Prostate gland (tissue), 2 donors: ENCODE measurements around the gene SRRM2.

Source experiments
- POLR2A ChIP-seq: fragments of 450-650 bp; IDR thresholded peaks from one replicate; pipeline ENCODE4 v1.6.1; 2016; ENCODE audit warnings: antibody characterized with exemption, mild to moderate bottlenecking
- POLR2AphosphoS5 ChIP-seq: sonication (generic); formaldehyde crosslinking; IDR thresholded peaks from one replicate; pipeline ENCODE4 v1.6.1; 2017; ENCODE audit warnings: antibody characterized with exemption
- TF ChIP-seq, protein P1 (sequence below), 4 experiments: fragments of 200-600 bp in 2 of 4; fragments of 450-650 bp in 2 of 4; sonication (generic) in 2 of 4; IDR thresholded peaks; 1 replicate in 3 of 4; 2 replicates in 1 of 4; pipeline ENCODE4 v1.5.1; 2016 to 2019; ENCODE audit warnings: antibody characterized with exemption in 4 of 4, mild to moderate bottlenecking in 2 of 4, moderate library complexity in 2 of 4

DNA sequence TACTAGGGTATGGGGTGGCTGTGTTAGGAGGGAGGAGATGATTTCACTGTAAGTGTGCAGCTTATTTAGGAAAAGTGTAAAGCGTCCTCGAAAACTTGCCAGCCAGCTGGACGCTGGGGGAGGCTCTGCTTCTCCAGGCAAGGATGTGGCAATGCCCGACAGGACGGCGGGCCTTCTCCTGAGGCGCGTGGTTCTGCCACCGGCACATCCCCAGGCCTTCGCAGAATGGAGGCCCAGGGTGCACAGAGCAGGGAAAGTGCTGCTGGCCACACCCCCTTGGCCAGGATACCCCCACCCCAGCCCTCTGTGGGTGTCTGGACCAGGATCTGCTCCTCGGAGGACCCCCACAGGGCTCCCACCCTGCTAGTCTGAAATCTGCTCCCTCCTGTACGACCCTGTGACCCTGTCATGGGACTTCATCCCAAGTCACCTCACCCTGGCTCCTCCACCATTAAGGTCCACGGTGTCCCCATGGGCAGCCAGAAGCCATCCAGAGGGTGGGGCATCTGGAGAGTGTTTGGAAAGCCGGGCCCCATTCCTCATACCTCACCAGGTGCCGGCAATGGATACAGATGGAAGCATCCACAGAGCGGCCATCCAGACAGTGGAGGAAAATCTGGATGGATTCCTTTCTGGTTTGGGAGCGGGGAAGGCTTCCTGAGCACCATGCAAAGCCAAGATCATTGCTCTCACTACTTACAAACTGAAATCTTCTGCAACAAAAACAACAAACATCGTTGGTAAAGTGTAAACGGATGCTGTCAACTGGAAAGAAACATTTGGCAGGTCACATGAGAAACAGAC is 9.2 kb upstream of the SRRM2 start:
- TF ChIP-seq, protein P1, sequence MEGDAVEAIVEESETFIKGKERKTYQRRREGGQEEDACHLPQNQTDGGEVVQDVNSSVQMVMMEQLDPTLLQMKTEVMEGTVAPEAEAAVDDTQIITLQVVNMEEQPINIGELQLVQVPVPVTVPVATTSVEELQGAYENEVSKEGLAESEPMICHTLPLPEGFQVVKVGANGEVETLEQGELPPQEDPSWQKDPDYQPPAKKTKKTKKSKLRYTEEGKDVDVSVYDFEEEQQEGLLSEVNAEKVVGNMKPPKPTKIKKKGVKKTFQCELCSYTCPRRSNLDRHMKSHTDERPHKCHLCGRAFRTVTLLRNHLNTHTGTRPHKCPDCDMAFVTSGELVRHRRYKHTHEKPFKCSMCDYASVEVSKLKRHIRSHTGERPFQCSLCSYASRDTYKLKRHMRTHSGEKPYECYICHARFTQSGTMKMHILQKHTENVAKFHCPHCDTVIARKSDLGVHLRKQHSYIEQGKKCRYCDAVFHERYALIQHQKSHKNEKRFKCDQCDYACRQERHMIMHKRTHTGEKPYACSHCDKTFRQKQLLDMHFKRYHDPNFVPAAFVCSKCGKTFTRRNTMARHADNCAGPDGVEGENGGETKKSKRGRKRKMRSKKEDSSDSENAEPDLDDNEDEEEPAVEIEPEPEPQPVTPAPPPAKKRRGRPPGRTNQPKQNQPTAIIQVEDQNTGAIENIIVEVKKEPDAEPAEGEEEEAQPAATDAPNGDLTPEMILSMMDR (IDR thresholded peaks at IDR 0.05) = no peak
- TF ChIP-seq POLR2A = no peak
- TF ChIP-seq POLR2AphosphoS5 = no peak
